NCI-H2196 treated with DMSO at 0.1 percent for 48 hours (cell line): ENCODE measurements around the gene LRRN3.
"Not testable (repeated sequence)": the region's sequence is repeated elsewhere in the genome, so short reads cannot be mapped to it uniquely, and the experiment has no call there.

Source experiments
- DNase-seq: peaks from one replicate; lab custom pipeline; 2025; ENCODE audit not compliant: unreplicated experiment; lab: John Stamatoyannopoulos, UW

The LRRN3 gene

DNA sequence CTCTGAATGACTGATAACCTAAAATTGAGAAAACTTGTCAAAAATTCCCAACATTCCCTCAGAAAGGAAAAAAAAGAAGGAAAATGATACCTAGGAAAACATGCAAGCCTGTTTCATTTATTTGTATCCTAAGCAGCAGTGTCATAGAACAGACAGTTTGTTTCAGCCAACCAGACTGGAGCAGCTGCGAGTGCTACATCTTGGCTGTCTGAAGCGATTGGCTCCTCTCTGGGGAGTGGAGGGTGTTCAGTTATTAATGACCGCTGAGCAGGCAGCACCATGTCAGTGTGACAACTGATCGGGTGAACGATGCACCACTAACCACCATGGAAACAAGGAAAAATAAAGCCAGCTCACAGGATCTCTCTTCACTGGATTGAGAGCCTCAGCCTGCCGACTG is at the start of gene LRRN3:
TSS of gene LRRN3 (plus strand) at position 282 of the 400 bp plus-strand sequence. CDS start 31,646 bp downstream, outside the sequence.
- DNase-seq, result no peak

DNA sequence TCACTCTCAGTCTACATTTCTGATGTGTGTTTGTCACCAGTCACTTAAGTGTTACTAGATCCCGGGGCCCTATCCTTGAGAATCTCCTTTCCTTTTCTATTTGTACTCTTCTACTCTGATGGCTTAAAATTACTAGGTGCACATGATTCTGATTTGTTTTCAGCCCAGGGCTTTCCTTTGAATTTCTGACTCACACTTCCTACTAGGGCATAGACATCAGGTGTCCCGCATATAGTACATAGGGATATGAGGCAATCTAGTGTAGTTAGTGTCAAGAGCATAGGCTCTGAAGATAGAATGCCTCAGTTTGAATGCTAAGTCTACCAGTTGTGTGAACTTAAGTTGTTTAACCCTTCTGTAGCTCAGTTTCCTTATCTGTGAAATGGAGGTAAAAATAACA is 49.4 kb upstream of the LRRN3 start:
- no peak for DNase-seq

DNA sequence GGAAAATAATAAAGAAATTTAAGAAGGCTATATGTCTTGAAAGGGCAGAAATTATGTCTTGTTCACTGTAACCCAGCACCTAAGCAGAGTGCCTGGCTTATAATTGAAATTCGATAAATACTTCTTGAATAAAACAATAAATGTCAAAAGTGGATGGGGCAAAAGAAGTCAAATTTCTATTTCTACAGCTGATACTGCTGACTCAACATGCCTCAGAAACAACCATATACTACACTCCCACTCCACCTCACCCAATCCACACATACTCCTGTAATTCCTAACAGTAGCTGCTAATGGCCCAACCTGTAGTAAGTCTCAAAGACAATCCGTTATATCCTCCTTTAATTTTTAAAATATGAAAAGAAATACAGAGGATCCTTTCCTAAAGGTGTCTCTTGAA is 48.1 kb upstream of the LRRN3 start:
- no peak for DNase-seq

DNA sequence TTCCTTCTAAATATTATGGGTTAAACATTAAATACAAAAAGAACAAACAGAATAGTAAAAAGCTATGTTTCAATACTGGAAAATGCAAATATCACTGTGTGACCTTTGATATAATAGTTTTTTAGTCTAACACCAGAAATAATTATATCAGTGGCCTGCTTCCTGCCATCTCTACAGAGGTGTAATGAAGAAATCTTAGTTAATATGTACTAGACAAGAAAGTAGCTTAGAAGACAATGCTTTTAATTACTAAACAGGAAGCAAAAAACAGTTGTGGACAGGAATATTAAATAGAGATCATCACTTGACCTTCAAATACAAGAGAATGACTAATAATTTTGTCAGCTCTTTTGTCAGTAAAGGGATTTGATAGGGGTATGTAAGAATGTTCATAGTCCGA is 47.4 kb upstream of the LRRN3 start:
- no peak for DNase-seq

DNA sequence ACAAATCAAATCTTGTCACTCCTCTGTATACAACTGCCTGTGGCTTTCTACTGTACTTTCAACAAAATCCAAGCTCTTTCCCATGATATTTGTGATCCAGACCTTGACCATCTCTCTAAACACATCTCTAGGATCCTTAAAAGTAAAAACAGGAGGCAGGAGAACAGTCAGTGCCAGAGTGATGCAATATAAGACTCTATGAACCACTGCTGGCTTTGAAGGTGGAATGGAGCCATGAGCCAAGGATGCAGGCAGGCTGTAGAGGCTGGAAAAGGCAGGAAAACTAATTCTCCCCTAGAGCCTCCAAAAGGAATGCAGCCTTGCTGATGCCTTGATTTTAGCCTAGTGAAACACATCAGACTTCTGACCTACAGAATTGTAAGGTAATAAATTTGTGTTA is 45.5 kb upstream of the LRRN3 start:
- DNase-seq, result no peak

DNA sequence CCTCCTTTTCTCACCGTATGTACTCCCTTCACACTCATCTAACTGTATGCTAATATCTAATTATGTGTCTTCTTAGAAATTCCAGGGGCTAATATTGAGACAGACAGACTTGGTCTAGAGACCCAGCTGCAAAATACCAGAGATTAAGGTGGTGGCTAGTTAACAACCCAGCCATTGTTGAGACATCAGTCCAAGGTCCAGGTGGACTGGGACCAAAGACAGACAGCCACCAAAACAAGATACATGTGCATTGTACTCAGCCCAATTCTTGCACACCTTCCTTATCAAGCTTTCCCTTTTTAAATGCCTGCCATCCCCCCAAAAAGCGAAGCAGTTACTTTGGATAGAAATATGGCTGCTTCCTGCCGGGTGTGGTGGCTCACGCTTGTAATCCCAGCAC is 43.3 kb upstream of the LRRN3 start:
- DNase-seq, result no peak

DNA sequence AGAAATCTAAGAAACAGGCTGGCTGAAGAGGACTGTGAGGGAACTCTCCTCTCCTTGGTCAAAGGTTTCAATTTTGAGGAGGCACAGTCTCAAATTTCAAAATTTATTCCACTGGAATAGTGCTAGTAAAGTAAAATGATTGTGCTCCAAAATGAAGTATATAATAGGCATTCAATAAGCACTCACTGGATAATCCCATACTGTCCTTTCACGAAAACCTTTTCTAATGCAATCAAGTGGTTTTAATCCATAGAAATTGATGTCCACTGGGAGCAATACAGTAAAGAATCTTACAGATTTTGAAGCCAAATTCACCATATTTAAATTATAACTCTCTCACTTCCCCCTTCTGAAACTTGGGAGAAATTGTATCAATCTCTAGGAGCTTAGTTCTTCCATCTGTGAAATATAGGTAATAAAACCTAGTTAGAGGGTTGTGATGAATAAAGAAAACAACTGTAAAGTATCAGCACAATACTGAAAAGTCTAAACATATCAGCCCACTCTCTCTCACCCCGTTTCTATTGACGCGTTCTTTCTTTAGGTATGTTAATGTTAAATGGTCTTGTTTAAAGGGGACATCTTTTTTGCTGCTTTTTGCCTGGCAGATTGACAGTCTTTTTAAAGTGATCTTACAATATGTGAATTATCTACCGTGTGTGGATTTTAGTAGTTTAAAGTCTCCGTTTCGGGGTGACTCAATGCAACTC is 40.8 kb upstream of the LRRN3 start:
- DNase-seq, result no peak

DNA sequence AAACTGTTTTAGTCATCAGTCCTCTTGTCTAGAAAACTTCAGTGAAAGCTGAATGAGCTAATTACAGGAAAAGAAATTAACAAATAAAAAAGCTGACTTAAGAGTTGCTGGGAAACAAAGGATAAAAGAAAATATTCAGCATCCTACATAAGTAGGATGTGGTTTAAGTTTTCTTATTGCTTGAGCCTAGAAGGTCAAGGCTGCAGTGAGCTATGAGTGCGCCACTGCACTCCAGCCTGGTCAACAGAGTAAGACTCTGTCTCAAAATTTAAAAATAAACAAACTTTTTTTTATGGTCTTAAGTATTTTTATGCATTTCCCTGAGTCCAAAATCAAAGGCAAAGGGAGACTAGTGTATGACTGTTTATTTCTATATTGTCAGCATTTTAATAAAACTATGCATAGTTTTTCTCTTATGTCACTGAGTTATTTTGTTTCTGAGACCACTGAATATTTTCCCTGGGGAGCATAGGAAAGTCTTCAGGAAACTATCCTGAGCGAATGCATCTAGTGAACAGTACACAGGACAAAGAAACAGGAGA is 40.0 kb upstream of the LRRN3 start:
- no peak for DNase-seq

DNA sequence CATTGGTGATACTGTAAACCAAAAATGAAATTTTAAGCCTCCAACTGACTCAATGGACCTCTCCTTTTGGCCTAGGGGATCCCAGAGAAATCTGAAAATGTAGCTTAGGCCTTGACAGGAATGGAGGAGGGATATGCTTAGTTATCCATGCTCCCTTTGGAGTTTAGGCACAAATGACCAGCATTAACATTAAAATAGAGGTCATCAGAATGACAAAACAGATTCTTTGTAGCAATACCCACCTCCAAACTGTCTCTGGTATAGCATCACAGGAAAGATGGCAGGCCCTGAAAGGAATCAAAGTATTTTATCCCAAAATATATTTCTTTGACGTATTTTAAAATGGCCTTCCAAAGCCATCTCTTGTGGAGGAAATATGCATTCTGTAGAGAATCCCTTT is 39.1 kb upstream of the LRRN3 start:
- no peak for DNase-seq

DNA sequence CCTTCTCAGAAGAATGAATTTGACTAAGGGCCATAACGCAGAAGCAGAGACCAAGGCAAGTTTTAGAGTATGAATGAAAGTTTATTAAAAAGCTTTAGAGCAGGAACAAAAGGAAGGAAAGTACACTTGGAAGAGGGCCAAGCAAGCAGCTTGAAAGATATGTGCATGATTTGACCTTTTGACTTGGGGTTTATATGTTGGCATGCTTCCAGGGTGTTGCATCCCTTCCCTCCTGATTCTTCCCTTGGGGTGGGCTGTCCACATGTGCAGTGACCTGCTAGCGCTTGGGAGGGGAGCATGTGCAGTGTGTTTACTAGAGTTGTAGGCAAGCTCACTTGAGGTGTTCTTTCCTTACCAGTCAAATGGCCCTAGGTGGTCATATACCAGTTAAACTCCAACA is 37.9 kb upstream of the LRRN3 start:
- no peak for DNase-seq

DNA sequence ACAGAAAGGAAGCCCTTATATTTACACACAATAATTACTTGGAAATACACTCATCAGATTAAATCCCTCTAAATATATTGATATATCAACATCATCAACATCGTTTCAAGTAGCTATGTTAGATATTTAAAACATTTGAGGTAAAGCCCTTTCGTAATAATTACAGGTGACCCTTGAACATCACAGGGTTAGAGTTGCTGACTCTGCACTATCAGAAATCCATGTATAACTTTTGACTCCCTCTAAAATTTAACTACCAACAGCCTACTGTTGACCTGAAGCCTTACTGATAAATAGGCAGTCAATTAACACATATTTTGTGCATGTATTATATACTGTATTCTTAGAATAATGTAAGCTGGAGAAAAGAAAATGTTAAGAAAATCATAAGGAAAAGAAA is 34.6 kb upstream of the LRRN3 start:
- no peak for DNase-seq

DNA sequence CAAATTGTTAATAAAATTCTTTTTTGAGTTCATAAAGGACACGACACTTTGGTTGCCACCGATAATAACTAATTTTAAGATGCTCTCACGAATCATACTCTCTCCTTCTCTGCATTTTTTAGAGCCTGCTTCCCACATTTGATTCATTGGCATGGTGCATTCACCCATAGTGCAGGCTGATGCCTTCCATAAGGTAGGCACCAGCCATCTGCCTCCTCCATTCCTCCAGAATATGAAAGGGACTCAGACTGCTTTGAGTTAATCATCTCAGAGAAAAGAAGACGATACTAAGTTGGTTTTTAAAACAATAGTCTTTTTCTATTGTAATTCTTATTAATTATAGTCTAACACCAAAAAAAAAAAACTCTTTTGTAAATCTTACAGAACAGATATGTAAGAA is 33.9 kb upstream of the LRRN3 start:
- no peak for DNase-seq

DNA sequence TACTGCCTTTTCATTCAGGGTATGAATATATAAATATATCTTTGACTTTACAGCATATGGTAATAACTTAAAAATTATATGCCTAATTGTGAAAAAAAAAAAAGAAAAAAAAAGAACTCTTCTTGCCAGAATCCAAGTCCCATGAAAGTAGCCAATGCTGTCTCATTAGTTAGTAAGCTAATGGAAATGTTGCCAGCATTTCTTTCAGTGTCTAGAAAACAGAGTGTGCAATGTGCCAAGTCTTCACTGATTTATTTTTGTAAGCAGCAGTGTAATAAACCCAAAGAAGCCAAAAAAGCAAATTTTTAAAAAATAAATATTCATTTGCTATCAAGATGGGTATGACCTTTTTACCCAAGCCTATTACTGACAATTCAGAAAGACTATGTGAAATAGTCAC is 31.1 kb upstream of the LRRN3 start:
- no peak for DNase-seq

DNA sequence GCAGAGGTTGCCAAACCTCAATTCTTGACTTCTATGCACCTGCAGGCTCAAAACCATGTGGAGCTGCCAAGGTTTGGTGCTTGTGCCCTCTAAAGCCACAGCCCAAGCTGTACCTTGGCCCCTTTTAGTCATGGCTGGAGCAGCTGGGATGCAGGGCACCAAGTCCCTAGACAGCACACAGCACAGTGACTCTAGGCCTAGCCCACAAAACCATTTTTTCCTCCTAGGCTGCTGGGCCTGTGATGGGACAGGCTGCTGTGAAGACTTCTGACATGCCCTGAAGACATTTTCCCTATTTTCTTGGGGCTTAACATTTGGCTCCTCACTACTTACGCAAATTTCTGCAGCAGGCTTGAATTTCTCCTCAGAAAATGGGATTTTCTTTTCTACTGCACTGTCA is 27.8 kb upstream of the LRRN3 start:
- DNase-seq, result no peak

DNA sequence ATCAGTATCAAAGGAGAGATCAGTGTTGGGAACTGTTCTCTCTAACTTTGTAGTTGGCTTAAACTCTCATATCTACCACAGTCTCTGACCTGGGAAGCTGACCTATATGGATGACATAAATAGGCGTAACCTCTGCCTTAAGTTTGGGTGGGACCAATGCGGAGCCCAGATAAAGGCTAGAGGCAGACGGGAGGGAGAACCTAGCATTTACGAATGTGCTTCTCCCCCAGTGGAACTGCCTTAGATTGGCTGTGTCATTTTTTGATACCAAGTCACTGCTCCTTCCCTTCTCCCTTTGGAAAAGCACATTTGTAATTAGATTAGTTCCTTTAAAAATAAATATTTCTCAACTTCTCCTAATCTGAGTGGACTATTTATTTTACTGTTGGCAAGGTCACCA is 23.7 kb upstream of the LRRN3 start:
- DNase-seq, result no peak

DNA sequence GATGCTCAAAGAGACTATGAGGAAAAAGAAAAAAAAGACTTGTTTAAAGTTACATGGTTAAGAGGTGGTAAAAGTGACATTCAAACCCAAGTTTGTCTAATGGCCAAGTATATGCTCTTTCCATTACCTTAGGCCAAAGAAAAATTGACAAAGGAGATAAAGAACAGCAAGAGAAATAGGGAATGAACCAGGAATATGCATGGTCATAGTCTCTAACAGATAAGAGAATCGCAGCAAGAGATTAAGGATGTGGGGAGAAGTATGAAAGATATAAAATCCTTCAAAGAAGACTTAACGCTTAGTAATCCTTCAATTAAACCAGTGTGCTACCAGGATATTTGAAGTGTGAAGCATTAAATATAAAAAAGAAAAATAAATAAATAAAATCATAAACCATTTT is 23.2 kb upstream of the LRRN3 start:
- no peak for DNase-seq

DNA sequence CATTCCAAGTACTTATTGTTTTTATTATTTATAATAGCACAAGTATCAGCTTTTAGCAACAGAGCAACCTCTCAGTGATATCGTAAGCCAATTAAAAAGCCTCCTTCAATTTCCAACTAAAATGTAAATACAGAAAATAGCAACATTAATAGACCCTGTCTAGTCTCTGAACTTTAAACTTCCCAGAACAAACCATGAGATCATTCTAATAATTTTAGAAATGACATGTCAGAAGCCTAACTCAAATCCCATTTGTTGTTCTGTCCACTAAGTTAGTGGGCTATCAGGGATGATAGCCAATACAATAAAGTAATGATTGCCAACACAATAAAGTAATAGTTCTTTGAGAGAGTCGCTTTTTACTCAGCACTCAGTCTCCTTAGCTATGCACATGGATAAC is 22.3 kb upstream of the LRRN3 start:
- no peak for DNase-seq

DNA sequence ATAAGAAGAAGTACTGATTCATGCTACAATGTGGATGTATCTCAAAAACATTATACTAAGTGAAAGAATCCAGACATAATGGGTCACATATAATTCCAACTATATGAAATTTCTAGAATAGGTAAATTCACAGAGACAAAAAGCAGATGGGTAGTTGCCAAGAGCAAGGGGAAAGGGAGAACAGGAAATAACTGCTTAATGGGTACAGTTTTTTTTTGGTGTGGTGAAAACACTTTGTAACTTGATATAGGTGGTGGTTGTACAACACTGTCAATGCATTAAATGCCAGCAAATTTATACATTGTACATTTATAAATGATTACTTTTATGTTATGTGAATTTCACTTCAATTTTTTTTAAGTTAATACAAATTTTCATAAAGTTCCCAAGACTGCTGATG is 19.4 kb upstream of the LRRN3 start:
- DNase-seq, result no peak

DNA sequence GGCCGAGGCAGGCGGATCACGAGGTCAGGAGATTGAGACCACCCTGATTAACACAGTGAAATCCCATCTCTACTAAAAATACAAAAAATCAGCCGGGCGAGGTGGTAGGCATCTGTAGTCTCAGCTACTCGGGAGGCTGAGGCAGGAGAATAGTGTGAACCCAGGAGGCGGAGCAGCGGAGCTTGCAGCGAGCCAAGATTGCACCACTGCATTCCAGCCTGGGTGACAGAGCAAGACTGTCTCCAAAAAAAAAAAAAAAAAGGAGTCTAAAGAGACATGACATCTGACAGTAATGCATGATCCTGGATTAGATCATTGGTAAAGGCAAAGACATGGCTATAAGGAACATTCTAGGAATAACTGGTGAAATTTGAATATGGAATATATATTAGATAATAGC is 18.3 kb upstream of the LRRN3 start:
- not testable (repeated sequence) for DNase-seq

DNA sequence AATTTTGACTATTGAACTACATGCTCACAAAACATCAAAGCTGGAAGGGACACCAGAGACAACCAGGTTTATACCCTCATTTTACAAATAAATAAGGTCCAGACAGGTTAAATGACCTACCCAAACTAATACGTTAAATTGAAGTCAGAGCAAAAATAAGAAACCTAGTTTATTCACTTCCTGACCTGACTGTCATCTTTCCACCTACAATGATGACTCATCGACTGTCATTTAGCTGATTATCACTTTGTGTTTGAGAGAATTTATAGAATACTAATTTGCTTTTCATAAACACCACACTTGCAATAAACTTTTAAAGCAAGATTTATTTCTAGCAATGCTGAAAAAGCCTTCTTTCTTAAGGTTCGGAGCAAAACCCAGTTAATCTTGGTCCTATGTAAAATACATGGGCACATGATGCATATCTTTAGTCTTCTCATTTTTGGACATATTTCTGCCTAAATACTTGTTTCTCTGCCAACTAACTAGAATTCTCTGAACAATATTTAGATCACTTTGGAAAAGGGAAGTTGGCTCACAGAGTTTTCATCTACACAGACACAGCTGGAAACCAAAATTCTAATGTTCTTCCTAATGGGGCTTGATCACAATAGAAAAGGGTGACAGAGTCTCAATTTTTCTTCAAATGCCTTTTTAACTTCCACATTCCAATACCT is 16.7 kb upstream of the LRRN3 start:
- DNase-seq, result no peak

DNA sequence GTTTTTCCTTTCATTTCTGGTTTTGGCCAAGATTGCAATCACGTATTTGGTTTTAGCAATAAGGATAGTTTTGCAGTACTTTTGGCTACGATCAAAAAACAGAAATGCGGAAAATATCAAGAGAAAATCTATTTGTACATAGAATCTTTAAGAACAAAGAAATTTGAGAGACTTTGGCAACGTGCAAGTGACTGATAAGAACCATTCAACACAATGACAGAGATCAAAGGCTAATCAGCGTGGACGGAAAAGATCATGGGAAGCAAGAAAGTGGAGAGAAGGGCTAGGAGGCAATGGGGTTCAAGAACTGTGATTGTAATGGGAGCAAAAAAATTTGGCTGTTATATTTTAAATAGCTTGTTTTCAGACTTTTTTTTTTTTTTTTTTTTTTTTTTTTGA is 16.2 kb upstream of the LRRN3 start:
- DNase-seq, result no peak

DNA sequence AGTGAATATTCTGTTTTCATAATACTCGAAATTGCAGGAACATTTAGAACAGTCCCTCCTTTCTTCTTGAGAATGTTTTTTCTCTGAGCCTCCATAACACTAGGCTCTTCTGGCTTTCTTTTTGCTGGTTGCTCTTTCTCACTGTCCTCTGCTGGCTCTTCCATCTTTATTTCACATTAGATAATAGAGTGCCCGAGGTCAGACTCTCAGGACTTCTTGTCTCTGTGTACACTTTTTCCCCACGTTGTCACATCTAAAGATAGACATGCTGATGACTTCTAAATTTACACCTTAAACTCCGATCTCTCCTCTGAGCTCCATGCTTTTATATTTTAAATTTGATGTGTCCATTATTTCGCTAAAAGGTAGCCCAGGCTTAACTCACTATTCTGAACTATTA is 15.4 kb upstream of the LRRN3 start:
- no peak for DNase-seq

DNA sequence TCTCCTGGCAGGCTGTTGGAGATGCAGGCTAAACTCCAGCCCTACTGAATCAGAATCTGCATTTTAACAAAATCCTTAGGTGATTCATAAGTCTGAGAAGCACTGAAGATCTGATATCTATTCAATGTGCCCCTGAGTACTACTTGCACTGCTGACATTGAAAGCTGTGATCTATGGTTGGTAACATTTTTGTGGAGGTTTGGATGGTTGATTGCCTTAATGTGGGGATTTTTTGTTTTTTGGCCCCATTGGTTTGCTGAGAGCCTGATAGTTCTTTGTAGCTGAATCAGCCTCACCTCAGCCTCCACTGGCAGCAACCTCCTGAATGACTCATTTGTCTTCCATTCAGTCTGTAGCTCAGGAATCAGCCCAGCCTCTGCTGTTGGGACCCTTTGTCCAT is 14.7 kb upstream of the LRRN3 start:
- no peak for DNase-seq
